Tibial nerve (tissue), 4 donors: ENCODE measurements around the gene TRIM67. TPM values are rescaled to one million over a fixed set of nuclear protein-coding genes. Genes with fewer than 3 reads are reported as not detected.

ENCODE experiments used
- DNase-seq, 2 donors: peaks; one replicate each; pipeline ENCODE4 v3.0.0-alpha.2; 2019; ENCODE audit warnings: low spot score in 2 of 2
- H3K27ac ChIP-seq, 4 donors: fragments of 200-600 bp; sonication (generic) in 3 of 4; one replicate each; pipeline ENCODE4 v1.5.1; 2017 to 2019; ENCODE audit warnings: mild to moderate bottlenecking in 1 of 4
- H3K27me3 ChIP-seq, 2 donors: fragments of 200-600 bp; sonication (generic) in 1 of 2; one replicate each; pipeline versions ENCODE4 v1.5.1 to v1.6.0; 2017 to 2019
- H3K36me3 ChIP-seq, 3 donors: fragments of 200-600 bp; sonication (generic); one replicate each; pipeline ENCODE4 v1.5.1; 2018 to 2019
- H3K4me1 ChIP-seq, 4 donors: fragments of 200-600 bp; sonication (generic) in 3 of 4; one replicate each; pipeline ENCODE4 v1.5.1; 2017 to 2019
- H3K4me3 ChIP-seq, 4 donors: fragments of 200-600 bp; sonication (generic) in 3 of 4; one replicate each; pipeline ENCODE4 v1.5.1; 2017 to 2019; ENCODE audit warnings: mild to moderate bottlenecking in 1 of 4, moderate library complexity in 1 of 4
- H3K9me3 ChIP-seq, 4 donors: fragments of 200-600 bp; sonication (generic) in 3 of 4; one replicate each; pipeline ENCODE4 v1.5.1; 2017 to 2019
- CTCF ChIP-seq, 5 experiments: fragments of 200-600 bp in 3 of 5; fragments of 450-650 bp in 2 of 5; sonication (generic) in 3 of 5; IDR thresholded peaks; one replicate each; pipeline ENCODE4 v1.5.1; 2016 to 2019; ENCODE audit warnings: antibody characterized with exemption in 5 of 5, mild to moderate bottlenecking in 3 of 5, moderate library complexity in 2 of 5
- EP300 ChIP-seq, 2 donors: sonication (generic); formaldehyde crosslinking; IDR thresholded peaks; one replicate each; pipeline ENCODE4 v1.6.1; 2017; ENCODE audit warnings: antibody characterized with exemption in 2 of 2, mild to moderate bottlenecking in 1 of 2
- POLR2A ChIP-seq, 2 donors: fragments of 450-650 bp; IDR thresholded peaks; one replicate each; pipeline ENCODE4 v1.6.1; 2017; ENCODE audit warnings: antibody characterized with exemption in 2 of 2, mild to moderate bottlenecking in 2 of 2, moderate library complexity in 2 of 2
- WGBS, 2 donors: methylation state at CpG; one replicate each; pipeline ENCODE4 v1.1.5; 2018; 5-methylcytosine and 5-hydroxymethylcytosine counted together
- total RNA-seq, 4 donors: library from RNA; depleted of rRNA; stranded (reverse); fragments of >200 nt; gene quantifications; one replicate each; pipeline ENCODE4 v1.1.0, GENCODE V29; 2016

The TRIM67 gene
- total RNA-seq, 4 donors from 2014 or later, result 0.30 TPM; not detected in 3

DNA sequence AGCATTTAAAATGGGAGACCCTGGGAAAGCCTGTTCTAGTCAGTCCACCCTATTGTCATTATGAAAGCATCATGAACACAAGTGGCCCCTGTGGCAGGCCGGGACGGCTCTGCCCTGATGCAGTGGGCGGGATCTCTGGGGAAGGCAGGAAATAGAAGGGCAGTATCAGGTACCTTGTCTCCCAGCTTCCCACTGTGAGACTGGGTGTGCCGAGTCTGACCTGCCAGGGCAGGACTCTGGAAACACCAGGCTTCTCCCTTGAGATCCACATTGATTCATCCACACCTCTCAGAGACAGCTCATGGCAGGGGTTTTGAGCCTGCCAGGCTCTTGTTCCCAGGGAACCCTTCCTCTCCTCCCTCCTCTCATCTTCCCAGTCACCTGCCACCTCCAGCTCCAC is 54.6 kb downstream of the TRIM67 start:
- peaks cover 0 to 2% (median 0%) of the 10 kb centered on the region in 3 donors for H3K36me3 ChIP-seq
- no peak for DNase-seq
- H3K27me3 ChIP-seq, result no peaks in the 10 kb centered on the region
- no peak overlapping the region for H3K4me3 ChIP-seq
- WGBS, 2 donors, result 25 to 31% methylated on average over 4 of the region's 4 CpGs
- H3K27ac ChIP-seq, result no peak overlapping the region
- H3K9me3 ChIP-seq, result no peaks in the 10 kb centered on the region
- peaks cover 0 to 3% (median 1%) of the 10 kb centered on the region in 4 donors for H3K4me1 ChIP-seq
- TF ChIP-seq CTCF (IDR thresholded peaks at IDR 0.05) (no peak), EP300 (IDR thresholded peaks at IDR 0.05) (no peak), POLR2A (IDR thresholded peaks at IDR 0.05) (no peak)

DNA sequence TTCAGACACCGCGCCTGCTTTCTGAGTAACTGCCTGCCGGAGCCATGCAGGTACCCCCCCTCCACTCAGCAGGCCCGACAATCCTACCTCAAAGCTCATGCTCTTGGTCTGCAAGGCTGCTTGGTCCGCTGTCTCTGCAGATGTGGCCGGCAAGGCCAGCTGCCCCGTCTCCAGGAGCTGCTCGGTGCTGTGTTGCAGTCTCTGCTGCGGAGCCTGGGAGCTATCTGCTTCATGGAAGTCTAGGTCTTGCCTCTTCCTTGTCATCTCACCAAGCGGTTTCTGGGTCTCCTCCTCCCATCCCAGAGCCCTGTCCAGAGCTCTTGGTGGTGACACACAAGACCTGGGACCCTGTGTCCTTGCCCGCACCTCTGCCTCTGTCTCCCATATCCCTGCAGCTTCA is 55.2 kb downstream of the TRIM67 start:
- H3K9me3 ChIP-seq, result no peaks in the 10 kb centered on the region
- TF ChIP-seq EP300 (IDR thresholded peaks at IDR 0.05) (no peak), CTCF (IDR thresholded peaks at IDR 0.05) (no peak), POLR2A (IDR thresholded peaks at IDR 0.05) (no peak)
- H3K27ac ChIP-seq, result no peak overlapping the region
- no peaks in the 10 kb centered on the region for H3K4me1 ChIP-seq
- H3K36me3 ChIP-seq, result peaks cover 0 to 7% (median 0%) of the 10 kb centered on the region in 3 donors
- no peak for DNase-seq
- no peak overlapping the region for H3K4me3 ChIP-seq
- no peaks in the 10 kb centered on the region for H3K27me3 ChIP-seq
- 87 to 90% methylated on average over 11 of the region's 11 CpGs for WGBS, 2 donors

- DNase-seq, result no peak
- peaks cover 0 to 18% (median 0%) of the 10 kb centered on the region in 3 donors for H3K36me3 ChIP-seq
- no peaks in the 10 kb centered on the region for H3K9me3 ChIP-seq
- 62 to 66% methylated on average over 6 of the region's 6 CpGs for WGBS, 2 donors
- no peak for TF ChIP-seq CTCF (IDR thresholded peaks at IDR 0.05)
- no peak overlapping the region for H3K4me3 ChIP-seq
- H3K27ac ChIP-seq, result no peak overlapping the region
- no peaks in the 10 kb centered on the region for H3K27me3 ChIP-seq
- H3K4me1 ChIP-seq, result no peaks in the 10 kb centered on the region
Observed at GRCh38 chr1:231218078-231218477, 56.2 kb downstream of the TRIM67 start.

GRCh38 chr1:231219422-231220401 is 57.9 kb downstream of the TRIM67 start:
- Histone ChIP-seq H3K9me3 (no peaks in the 10 kb centered on the region), H3K27ac (no peak overlapping the region), H3K4me1 (no peaks in the 10 kb centered on the region), H3K27me3 (no peaks in the 10 kb centered on the region), H3K4me3 (no peak overlapping the region), H3K36me3 (peaks cover 0 to 34% (median 0%) of the 10 kb centered on the region in 3 donors)
- no peak for DNase-seq
- TF ChIP-seq CTCF (IDR thresholded peaks at IDR 0.05), result no peak
- TF ChIP-seq EP300 (IDR thresholded peaks at IDR 0.05), result no peak
- TF ChIP-seq POLR2A (IDR thresholded peaks at IDR 0.05), result no peak
- 77% methylated on average over 10 of the region's 10 CpGs for WGBS, 2 donors

DNA sequence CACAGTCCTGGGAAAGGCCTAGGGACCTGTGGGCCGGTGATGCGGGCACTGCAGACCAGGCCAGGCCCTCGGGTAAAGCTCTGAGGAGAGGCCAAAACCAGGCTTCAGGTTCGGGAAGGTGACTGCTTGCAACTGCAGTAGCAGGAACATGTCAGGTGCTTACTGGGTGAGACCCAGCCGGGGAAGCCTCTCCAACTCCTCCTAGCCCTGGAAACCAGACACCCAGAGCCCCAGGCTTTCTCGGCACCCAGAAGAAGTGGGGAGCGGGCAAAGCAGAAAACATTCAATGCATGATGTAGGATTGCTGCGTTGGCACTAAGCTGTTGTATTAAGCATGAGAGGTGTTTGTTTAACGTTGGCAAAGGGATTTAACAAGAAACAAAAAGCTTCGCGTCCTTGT is 58.9 kb downstream of the TRIM67 start:
- WGBS, 2 donors, result 85 to 91% methylated on average over 10 to 11 of the region's 11 CpGs
- H3K9me3 ChIP-seq, result no peaks in the 10 kb centered on the region
- H3K27me3 ChIP-seq, result no peaks in the 10 kb centered on the region
- no peak overlapping the region for H3K4me3 ChIP-seq
- no peak overlapping the region for H3K27ac ChIP-seq
- no peaks in the 10 kb centered on the region for H3K4me1 ChIP-seq
- DNase-seq, result no peak
- peaks cover 0 to 45% (median 0%) of the 10 kb centered on the region in 3 donors for H3K36me3 ChIP-seq
- TF ChIP-seq EP300 (IDR thresholded peaks at IDR 0.05), result no peak
- no peak for TF ChIP-seq POLR2A (IDR thresholded peaks at IDR 0.05)
- TF ChIP-seq CTCF (IDR thresholded peaks at IDR 0.05), result no peak
